ENCODE measurements around the gene RSPH3.

GRCh38 chr6:159031846-159032245, 31.8 kb upstream of the RSPH3 start:
- TF ChIP-seq, protein P1, sequence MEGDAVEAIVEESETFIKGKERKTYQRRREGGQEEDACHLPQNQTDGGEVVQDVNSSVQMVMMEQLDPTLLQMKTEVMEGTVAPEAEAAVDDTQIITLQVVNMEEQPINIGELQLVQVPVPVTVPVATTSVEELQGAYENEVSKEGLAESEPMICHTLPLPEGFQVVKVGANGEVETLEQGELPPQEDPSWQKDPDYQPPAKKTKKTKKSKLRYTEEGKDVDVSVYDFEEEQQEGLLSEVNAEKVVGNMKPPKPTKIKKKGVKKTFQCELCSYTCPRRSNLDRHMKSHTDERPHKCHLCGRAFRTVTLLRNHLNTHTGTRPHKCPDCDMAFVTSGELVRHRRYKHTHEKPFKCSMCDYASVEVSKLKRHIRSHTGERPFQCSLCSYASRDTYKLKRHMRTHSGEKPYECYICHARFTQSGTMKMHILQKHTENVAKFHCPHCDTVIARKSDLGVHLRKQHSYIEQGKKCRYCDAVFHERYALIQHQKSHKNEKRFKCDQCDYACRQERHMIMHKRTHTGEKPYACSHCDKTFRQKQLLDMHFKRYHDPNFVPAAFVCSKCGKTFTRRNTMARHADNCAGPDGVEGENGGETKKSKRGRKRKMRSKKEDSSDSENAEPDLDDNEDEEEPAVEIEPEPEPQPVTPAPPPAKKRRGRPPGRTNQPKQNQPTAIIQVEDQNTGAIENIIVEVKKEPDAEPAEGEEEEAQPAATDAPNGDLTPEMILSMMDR (IDR thresholded peaks at IDR 0.05 in 2 of 3, conservative IDR thresholded peaks at IDR 0.05 in 1 of 3; ENCODE audit: control insufficient read depth in 2 of 3, extremely low read depth in 1 of 3, insufficient read depth in 1 of 3, low read depth in 3 of 3, low read length in 3 of 3) = no peak
- TF ChIP-seq BRCA1 (IDR thresholded peaks at IDR 0.05; ENCODE audit: low read depth, low read length) = no peak
- TF ChIP-seq POLR2A (IDR thresholded peaks at IDR 0.05; ENCODE audit: low read depth, low read length) = no peak
- no peak for TF ChIP-seq POU2F2 (IDR thresholded peaks at IDR 0.05; ENCODE audit: borderline replicate concordance, low read depth, low read length)
- no peak for TF ChIP-seq YY1 (IDR thresholded peaks at IDR 0.05; ENCODE audit: low read depth, low read length)
- TF ChIP-seq RCOR1 (conservative IDR thresholded peaks at IDR 0.05; ENCODE audit: low read depth, low read length) = no peak
- no peak for TF ChIP-seq HDAC2 (IDR thresholded peaks at IDR 0.05)
- TF ChIP-seq MAX (IDR thresholded peaks at IDR 0.05; ENCODE audit: low read depth, low read length) = no peak
- no peak for TF ChIP-seq CHD2 (IDR thresholded peaks at IDR 0.05; ENCODE audit: borderline replicate concordance, low read depth, low read length)
- TF ChIP-seq SMC3 (IDR thresholded peaks at IDR 0.05; ENCODE audit: borderline replicate concordance, low read length) = no peak
- TF ChIP-seq, protein P2, sequence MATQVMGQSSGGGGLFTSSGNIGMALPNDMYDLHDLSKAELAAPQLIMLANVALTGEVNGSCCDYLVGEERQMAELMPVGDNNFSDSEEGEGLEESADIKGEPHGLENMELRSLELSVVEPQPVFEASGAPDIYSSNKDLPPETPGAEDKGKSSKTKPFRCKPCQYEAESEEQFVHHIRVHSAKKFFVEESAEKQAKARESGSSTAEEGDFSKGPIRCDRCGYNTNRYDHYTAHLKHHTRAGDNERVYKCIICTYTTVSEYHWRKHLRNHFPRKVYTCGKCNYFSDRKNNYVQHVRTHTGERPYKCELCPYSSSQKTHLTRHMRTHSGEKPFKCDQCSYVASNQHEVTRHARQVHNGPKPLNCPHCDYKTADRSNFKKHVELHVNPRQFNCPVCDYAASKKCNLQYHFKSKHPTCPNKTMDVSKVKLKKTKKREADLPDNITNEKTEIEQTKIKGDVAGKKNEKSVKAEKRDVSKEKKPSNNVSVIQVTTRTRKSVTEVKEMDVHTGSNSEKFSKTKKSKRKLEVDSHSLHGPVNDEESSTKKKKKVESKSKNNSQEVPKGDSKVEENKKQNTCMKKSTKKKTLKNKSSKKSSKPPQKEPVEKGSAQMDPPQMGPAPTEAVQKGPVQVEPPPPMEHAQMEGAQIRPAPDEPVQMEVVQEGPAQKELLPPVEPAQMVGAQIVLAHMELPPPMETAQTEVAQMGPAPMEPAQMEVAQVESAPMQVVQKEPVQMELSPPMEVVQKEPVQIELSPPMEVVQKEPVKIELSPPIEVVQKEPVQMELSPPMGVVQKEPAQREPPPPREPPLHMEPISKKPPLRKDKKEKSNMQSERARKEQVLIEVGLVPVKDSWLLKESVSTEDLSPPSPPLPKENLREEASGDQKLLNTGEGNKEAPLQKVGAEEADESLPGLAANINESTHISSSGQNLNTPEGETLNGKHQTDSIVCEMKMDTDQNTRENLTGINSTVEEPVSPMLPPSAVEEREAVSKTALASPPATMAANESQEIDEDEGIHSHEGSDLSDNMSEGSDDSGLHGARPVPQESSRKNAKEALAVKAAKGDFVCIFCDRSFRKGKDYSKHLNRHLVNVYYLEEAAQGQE (IDR thresholded peaks at IDR 0.05; ENCODE audit: low read depth, low read length) = no peak
- TF ChIP-seq FOXM1 (IDR thresholded peaks at IDR 0.05; ENCODE audit: low read depth, low read length) = no peak

Measured in GM12878 (cell line).